Measurements from ENCODE around the gene SASH1. TPM values are rescaled to one million over a fixed set of nuclear protein-coding genes. Genes with fewer than 3 reads are reported as not detected.

Gene SASH1
- total and polyA plus RNA-seq, 7 donors: 3.2 to 101 (median 40.5) TPM

DNA sequence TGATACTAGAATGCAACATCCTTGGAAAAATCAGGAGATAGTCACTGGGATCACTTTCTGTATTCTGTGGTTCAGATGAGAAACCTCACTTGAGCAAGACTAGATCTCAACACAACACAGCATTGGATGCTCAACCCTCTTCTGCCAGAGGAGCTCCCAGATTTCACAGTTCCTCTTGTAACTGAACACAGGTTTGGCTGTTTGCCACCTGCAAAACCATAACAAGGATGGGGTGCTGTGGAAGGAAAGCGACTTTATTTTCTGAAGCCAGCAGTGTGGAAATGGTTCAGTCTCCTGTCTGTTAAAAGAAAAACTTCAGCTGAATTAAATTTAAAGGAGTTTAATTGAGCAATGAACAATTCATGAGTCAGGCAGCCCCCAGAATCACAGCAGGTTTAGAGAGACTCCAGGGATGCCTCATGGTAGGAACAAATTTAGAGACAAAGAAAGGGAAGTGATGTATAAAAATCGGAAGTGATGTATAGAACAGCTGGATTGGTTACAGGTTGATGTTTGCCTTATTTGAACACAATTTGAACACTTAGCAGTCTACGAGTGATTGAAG, 254.3 kb downstream of the SASH1 start:
- no peak for DNase-seq
- WGBS, 2 donors: 75 to 84% methylated on average over 3 of the region's 3 CpGs
- no peaks in the 10 kb centered on the region for H3K27me3 ChIP-seq
- peaks cover 0 to 70% (median 44%) of the 10 kb centered on the region in 4 donors for H3K4me1 ChIP-seq
- TF ChIP-seq POLR2A (IDR thresholded peaks at IDR 0.05) (no peak), POLR2AphosphoS5 (IDR thresholded peaks at IDR 0.05) (no peak)
- H3K27ac ChIP-seq: peak overlapping the region in 3 of 4 donors; percentile 3 to 72 (median 71)
- no peaks in the 10 kb centered on the region for H3K9me3 ChIP-seq
- H3K4me3 ChIP-seq: no peak overlapping the region
- no peaks in the 10 kb centered on the region for H3K36me3 ChIP-seq
- intact Hi-C loops (cut with DNase I): loop anchor here (2.0 kb wide), 1 partner anchor 14 kb away; no protein-coding TSS in a partner anchor

DNA sequence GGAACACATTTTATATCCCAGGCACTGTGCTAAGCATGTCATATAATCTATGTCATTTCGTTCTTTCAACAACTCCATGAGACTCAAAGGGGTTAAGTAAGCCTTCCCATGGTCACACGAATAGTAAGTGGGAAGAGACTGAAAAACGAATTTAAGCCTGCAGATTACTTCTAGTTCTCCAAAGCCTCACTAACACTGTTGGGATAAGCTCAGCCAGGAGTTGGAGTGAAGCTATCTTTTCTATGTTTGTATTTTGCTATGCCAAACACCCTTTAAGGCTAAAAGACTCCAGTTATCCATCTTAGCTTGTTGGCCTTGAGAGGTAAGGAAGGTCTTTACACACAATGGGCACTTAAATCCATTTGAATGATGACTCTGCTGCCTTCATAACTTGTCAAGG, 256.1 kb downstream of the SASH1 start:
- Histone ChIP-seq H3K9me3 (no peaks in the 10 kb centered on the region), H3K27me3 (no peaks in the 10 kb centered on the region), H3K4me1 (peaks cover 0 to 53% (median 31%) of the 10 kb centered on the region in 4 donors), H3K36me3 (no peaks in the 10 kb centered on the region), H3K27ac (peak overlapping the region; percentile 56 to 72 (median 65)), H3K4me3 (no peak overlapping the region)
- TF ChIP-seq POLR2AphosphoS5 (IDR thresholded peaks at IDR 0.05) (peak in 2 of 4 donors; percentile 16 to 37), POLR2A (IDR thresholded peaks at IDR 0.05) (no peak)
- intact Hi-C loops (cut with DNase I): no loop called here
- WGBS, 2 donors: 39 to 60% methylated on average over 3 of the region's 3 CpGs
- DNase-seq: no peak

DNA sequence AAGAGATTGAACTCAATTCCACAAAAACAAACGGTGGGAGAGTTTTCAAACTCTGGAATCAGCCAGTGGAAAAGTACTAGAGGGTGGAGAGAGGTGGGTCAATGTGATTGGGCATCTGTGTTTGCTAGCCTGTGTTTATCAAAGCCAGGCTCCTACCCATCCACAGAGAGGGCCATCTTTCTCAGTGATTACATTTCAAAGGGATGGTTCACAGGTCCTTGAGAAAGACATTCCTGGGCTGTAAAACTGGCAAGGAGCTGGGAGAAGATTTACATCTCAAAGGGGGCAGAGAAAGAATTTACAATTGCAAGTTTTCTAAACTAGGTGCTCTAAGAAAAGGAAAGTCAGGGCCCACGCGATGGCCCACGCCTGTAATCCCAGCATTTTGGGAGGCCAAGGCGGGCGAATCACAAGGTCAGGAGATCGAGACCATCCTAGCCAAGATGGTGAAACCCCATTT, 257.4 kb downstream of the SASH1 start:
- WGBS, 2 donors: 67 to 70% methylated on average over 7 of the region's 7 CpGs
- H3K4me1 ChIP-seq: peaks cover 0 to 43% (median 25%) of the 10 kb centered on the region in 4 donors
- H3K9me3 ChIP-seq: no peaks in the 10 kb centered on the region
- TF ChIP-seq EP300 (IDR thresholded peaks at IDR 0.05) (peak in 1 of 4 donors; percentile 38), POLR2A (IDR thresholded peaks at IDR 0.05) (no peak), POLR2AphosphoS5 (IDR thresholded peaks at IDR 0.05) (peak in 3 of 4 donors; percentile 34 to 76 (median 75))
- TF ChIP-seq, protein P1, sequence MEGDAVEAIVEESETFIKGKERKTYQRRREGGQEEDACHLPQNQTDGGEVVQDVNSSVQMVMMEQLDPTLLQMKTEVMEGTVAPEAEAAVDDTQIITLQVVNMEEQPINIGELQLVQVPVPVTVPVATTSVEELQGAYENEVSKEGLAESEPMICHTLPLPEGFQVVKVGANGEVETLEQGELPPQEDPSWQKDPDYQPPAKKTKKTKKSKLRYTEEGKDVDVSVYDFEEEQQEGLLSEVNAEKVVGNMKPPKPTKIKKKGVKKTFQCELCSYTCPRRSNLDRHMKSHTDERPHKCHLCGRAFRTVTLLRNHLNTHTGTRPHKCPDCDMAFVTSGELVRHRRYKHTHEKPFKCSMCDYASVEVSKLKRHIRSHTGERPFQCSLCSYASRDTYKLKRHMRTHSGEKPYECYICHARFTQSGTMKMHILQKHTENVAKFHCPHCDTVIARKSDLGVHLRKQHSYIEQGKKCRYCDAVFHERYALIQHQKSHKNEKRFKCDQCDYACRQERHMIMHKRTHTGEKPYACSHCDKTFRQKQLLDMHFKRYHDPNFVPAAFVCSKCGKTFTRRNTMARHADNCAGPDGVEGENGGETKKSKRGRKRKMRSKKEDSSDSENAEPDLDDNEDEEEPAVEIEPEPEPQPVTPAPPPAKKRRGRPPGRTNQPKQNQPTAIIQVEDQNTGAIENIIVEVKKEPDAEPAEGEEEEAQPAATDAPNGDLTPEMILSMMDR (IDR thresholded peaks at IDR 0.05): no peak
- H3K4me3 ChIP-seq: no peak overlapping the region
- peak overlapping the region; percentile 46 to 72 (median 64) for H3K27ac ChIP-seq
- no peaks in the 10 kb centered on the region for H3K36me3 ChIP-seq
- no peaks in the 10 kb centered on the region for H3K27me3 ChIP-seq
- intact Hi-C loops (cut with DNase I): no loop called here
- DNase-seq: peak; percentile 68

Small RNAs within 50 kb of the gene (small RNA-seq; reads per million reads assigned to genes)
- gene SNRPEP6: 0 reads per million in 3 donors

Measured in sigmoid colon (tissue), 7 donors.